Coronary artery (tissue), 2 donors: ENCODE measurements around the gene MED27.

ENCODE experiments used
- DNase-seq: peaks from one replicate; pipeline ENCODE4 v3.0.0-alpha.2; 2017; ENCODE audit warnings: low spot score
- H3K27ac ChIP-seq, 2 donors: fragments of 200-600 bp; sonication (generic); one replicate each; pipeline ENCODE4 v1.5.1; 2016 to 2019
- H3K4me3 ChIP-seq: fragments of 200-600 bp; sonication (generic); 2 replicates; pipeline ENCODE4 v1.5.1; 2016; ENCODE audit warnings: mild to moderate bottlenecking, moderate library complexity
- TF ChIP-seq, protein P1 (sequence below): fragments of 200-600 bp; sonication (generic); IDR thresholded peaks from one replicate; pipeline ENCODE4 v1.5.1; 2019; ENCODE audit warnings: antibody characterized with exemption

The MED27 gene

GRCh38 chr9:132037458-132037857 lies 42.2 kb downstream of the MED27 start:
- H3K27ac ChIP-seq, result no peak overlapping the region
- no peak for DNase-seq
- no peak overlapping the region for H3K4me3 ChIP-seq
- TF ChIP-seq, protein P1, sequence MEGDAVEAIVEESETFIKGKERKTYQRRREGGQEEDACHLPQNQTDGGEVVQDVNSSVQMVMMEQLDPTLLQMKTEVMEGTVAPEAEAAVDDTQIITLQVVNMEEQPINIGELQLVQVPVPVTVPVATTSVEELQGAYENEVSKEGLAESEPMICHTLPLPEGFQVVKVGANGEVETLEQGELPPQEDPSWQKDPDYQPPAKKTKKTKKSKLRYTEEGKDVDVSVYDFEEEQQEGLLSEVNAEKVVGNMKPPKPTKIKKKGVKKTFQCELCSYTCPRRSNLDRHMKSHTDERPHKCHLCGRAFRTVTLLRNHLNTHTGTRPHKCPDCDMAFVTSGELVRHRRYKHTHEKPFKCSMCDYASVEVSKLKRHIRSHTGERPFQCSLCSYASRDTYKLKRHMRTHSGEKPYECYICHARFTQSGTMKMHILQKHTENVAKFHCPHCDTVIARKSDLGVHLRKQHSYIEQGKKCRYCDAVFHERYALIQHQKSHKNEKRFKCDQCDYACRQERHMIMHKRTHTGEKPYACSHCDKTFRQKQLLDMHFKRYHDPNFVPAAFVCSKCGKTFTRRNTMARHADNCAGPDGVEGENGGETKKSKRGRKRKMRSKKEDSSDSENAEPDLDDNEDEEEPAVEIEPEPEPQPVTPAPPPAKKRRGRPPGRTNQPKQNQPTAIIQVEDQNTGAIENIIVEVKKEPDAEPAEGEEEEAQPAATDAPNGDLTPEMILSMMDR, result no peak

- TF ChIP-seq, protein P1, result no peak
- Histone ChIP-seq H3K4me3 (no peak overlapping the region), H3K27ac (no peak overlapping the region)
- no peak for DNase-seq
Measured at GRCh38 chr9:132036521-132036920, 43.1 kb downstream of the MED27 start.

DNA sequence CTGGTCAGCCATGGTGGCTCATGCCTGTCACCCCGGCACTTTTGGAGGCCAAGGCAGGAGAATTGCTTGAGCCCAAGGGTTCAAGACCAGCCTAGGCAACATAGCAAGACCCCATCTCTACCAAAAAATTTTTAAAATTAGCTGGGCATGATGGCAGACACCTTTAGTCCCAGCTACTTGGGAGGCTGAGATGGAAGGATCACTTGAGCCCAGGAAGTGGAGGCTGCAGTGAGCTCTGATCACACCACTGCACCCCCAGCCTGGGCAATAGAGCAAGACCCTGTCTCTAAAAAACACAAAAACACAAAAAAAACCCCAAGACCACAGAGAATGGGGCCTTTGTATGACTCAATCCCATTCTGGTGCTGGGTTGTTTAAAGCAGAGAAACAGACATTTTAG lies 44.0 kb downstream of the MED27 start:
- TF ChIP-seq, protein P1, result no peak
- H3K27ac ChIP-seq, result no peak overlapping the region
- DNase-seq, result no peak
- H3K4me3 ChIP-seq, result no peak overlapping the region

- DNase-seq, result no peak
- Histone ChIP-seq H3K27ac (no peak overlapping the region), H3K4me3 (no peak overlapping the region)
- TF ChIP-seq, protein P1, result no peak
Measured at GRCh38 chr9:132032238-132032950, 47.3 kb downstream of the MED27 start.

- TF ChIP-seq, protein P1, result no peak
- H3K4me3 ChIP-seq, result no peak overlapping the region
- DNase-seq, result no peak
- H3K27ac ChIP-seq, result no peak overlapping the region
Measured at GRCh38 chr9:132031467-132032237, 48.0 kb downstream of the MED27 start.

GRCh38 chr9:132030626-132031325 lies 48.9 kb downstream of the MED27 start:
- no peak for DNase-seq
- H3K4me3 ChIP-seq, result no peak overlapping the region
- H3K27ac ChIP-seq, result no peak overlapping the region
- TF ChIP-seq, protein P1, result no peak
